Sigmoid colon (tissue), 4 donors: ENCODE data around the gene GPC5.

Experiments used
- POLR2A ChIP-seq, 2 donors: fragments of 450-650 bp; IDR thresholded peaks; one replicate each; pipeline ENCODE4 v1.6.1; 2016; ENCODE audit warnings: antibody characterized with exemption in 2 of 2, mild to moderate bottlenecking in 2 of 2, moderate library complexity in 2 of 2
- POLR2AphosphoS5 ChIP-seq, 4 donors: sonication (generic); formaldehyde crosslinking; IDR thresholded peaks; one replicate each; pipeline ENCODE4 v1.6.1; 2017; ENCODE audit warnings: antibody characterized with exemption in 4 of 4
- TF ChIP-seq, protein P1 (sequence below), 4 experiments: fragments of 450-650 bp in 3 of 4; fragments of 200-600 bp in 1 of 4; IDR thresholded peaks; one replicate each; pipeline ENCODE4 v1.5.1; 2016 to 2019; ENCODE audit warnings: antibody characterized with exemption in 4 of 4, mild to moderate bottlenecking in 3 of 4, moderate library complexity in 2 of 4

DNA sequence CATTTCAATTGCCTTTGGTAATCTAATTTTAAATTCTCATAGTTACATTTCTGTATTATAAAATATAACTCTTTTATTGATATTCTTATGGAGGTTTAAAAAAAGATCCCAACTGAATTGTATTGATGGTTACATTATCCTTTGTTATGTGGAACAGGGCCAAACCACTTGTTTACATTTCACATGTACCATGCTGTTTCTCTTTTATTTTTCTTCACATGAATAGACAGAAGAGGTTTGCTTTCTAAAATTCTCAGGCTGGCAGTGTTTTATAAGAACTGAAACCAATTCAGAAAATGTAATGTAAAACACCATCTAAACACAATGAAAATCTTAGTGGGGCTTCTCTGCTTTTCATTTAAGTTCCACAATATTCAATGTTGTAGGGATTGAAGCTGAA is 122.5 kb downstream of the GPC5 start:
- TF ChIP-seq, protein P1, sequence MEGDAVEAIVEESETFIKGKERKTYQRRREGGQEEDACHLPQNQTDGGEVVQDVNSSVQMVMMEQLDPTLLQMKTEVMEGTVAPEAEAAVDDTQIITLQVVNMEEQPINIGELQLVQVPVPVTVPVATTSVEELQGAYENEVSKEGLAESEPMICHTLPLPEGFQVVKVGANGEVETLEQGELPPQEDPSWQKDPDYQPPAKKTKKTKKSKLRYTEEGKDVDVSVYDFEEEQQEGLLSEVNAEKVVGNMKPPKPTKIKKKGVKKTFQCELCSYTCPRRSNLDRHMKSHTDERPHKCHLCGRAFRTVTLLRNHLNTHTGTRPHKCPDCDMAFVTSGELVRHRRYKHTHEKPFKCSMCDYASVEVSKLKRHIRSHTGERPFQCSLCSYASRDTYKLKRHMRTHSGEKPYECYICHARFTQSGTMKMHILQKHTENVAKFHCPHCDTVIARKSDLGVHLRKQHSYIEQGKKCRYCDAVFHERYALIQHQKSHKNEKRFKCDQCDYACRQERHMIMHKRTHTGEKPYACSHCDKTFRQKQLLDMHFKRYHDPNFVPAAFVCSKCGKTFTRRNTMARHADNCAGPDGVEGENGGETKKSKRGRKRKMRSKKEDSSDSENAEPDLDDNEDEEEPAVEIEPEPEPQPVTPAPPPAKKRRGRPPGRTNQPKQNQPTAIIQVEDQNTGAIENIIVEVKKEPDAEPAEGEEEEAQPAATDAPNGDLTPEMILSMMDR (IDR thresholded peaks at IDR 0.05), result no peak
- no peak for TF ChIP-seq POLR2AphosphoS5 (IDR thresholded peaks at IDR 0.05)
- no peak for TF ChIP-seq POLR2A (IDR thresholded peaks at IDR 0.05)
